ENCODE measurements around the gene ATL2. TPM values are rescaled to one million over a fixed set of nuclear protein-coding genes. Genes with fewer than 3 reads are reported as not detected.

ATL2 gene
- total RNA-seq, 1 donor = 44.2 TPM

Other genes starting within 250 kb of the ATL2 start
- 34.5 and 45.0 TPM in 2 replicates for gene HNRNPLL, start 225.7 kb upstream of the ATL2 start, total RNA-seq (ENCODE audit: low replicate concordance)

Data from fibroblast of the aortic adventitia (primary cell).